ENCODE measurements around the gene AGTRAP.

The AGTRAP gene

GRCh38 chr1:11761285-11761684 is 25.3 kb downstream of the AGTRAP start:
- no peak for DNase-seq

- DNase-seq = no peak
Measured at GRCh38 chr1:11761988-11762406, 26.1 kb downstream of the AGTRAP start, which contains the start of gene C1orf167. Gene C1orf167, plus strand, starts transcription at chr1:11762193. Its CDS starts 2,208 bp downstream, at chr1:11764401.

- DNase-seq = no peak
Measured at GRCh38 chr1:11764115-11764514, 28.2 kb downstream of the AGTRAP start.

- DNase-seq = no peak
Measured at GRCh38 chr1:11764519-11764918, 28.6 kb downstream of the AGTRAP start.

- no peak for DNase-seq
Measured at GRCh38 chr1:11765661-11766428, 29.9 kb downstream of the AGTRAP start.

GRCh38 chr1:11766429-11766776 is 30.5 kb downstream of the AGTRAP start:
- DNase-seq = no peak

- DNase-seq = no peak
Measured at GRCh38 chr1:11767922-11768704, 32.2 kb downstream of the AGTRAP start.

GRCh38 chr1:11768821-11769220 is 32.9 kb downstream of the AGTRAP start:
- DNase-seq = no peak

- DNase-seq = no peak
Measured at GRCh38 chr1:11769274-11769673, 33.3 kb downstream of the AGTRAP start.

GRCh38 chr1:11770011-11770410 is 34.1 kb downstream of the AGTRAP start:
- no peak for DNase-seq

- no peak for DNase-seq
Measured at GRCh38 chr1:11771481-11772043, 35.6 kb downstream of the AGTRAP start.

GRCh38 chr1:11772458-11772857 is 36.5 kb downstream of the AGTRAP start:
- DNase-seq = no peak

- no peak for DNase-seq
Measured at GRCh38 chr1:11774753-11775152, 38.8 kb downstream of the AGTRAP start.

GRCh38 chr1:11777658-11778322 is 41.9 kb downstream of the AGTRAP start:
- no peak for DNase-seq

GRCh38 chr1:11778336-11778735 is 42.4 kb downstream of the AGTRAP start:
- no peak for DNase-seq

GRCh38 chr1:11778844-11779623 is 43.1 kb downstream of the AGTRAP start:
- DNase-seq = no peak

GRCh38 chr1:11779715-11780379 is 43.9 kb downstream of the AGTRAP start:
- no peak for DNase-seq

GRCh38 chr1:11780380-11781147 is 44.6 kb downstream of the AGTRAP start:
- no peak for DNase-seq

- no peak for DNase-seq
Measured at GRCh38 chr1:11781297-11781696, 45.4 kb downstream of the AGTRAP start.
